GM12875 (cell line): ENCODE results near the gene SLC66A3.

Source experiments
- H3K4me3 ChIP-seq: one replicate; pipeline ENCODE4 v1.5.1; 2011; ENCODE audit warnings: low read depth, low read length, control low read depth
- TF ChIP-seq, protein P1 (sequence below): IDR thresholded peaks from 2 replicates; pipeline ENCODE4 v1.5.1; 2011; ENCODE audit warnings: low read depth, mild to moderate bottlenecking, control low read depth, inconsistent platforms, low read length, moderate library complexity, borderline replicate concordance; ENCODE audit not compliant: insufficient read depth

The SLC66A3 gene

DNA sequence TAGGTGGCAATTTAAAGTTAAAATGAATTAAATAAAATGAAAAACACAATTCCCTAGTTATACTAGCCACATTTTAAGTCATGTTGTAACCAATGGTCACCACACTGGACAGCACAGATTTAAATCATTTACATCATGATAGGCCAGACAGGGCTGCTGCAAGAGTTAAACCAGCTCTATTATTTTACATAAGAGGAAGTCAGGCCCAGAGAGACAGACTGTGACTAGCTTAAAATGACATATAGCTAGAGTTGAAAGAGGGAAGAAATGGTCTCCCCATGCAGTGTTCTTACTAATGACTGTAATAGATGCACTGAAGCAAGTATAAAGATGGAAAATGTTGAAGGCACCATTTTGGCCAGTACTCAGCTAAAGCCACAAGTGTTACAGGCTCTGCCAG, 69.6 kb downstream of the SLC66A3 start:
- TF ChIP-seq, protein P1, sequence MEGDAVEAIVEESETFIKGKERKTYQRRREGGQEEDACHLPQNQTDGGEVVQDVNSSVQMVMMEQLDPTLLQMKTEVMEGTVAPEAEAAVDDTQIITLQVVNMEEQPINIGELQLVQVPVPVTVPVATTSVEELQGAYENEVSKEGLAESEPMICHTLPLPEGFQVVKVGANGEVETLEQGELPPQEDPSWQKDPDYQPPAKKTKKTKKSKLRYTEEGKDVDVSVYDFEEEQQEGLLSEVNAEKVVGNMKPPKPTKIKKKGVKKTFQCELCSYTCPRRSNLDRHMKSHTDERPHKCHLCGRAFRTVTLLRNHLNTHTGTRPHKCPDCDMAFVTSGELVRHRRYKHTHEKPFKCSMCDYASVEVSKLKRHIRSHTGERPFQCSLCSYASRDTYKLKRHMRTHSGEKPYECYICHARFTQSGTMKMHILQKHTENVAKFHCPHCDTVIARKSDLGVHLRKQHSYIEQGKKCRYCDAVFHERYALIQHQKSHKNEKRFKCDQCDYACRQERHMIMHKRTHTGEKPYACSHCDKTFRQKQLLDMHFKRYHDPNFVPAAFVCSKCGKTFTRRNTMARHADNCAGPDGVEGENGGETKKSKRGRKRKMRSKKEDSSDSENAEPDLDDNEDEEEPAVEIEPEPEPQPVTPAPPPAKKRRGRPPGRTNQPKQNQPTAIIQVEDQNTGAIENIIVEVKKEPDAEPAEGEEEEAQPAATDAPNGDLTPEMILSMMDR: no peak
- no peak overlapping the region for H3K4me3 ChIP-seq

DNA sequence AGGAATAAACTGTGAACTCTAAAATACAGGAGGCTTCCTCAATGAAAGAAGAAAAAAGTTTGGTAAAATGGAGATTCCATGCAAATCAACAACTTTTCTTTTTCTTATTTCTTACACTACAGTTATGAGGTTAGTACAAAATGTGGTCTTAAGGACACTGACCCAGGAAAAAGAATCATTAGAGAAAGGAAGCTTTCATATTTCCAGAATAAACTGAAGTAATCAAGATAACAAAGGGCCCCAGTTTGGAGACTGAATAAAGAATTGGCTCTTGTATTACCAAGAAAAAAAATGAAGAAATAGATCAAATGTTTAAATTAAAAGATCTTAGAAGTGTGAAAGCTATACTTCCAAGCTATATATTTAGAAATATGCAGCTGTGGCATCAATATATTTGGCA, 72.3 kb downstream of the SLC66A3 start:
- no peak overlapping the region for H3K4me3 ChIP-seq

More for the DNA sequence above, 72.3 kb downstream of the SLC66A3 start:
- TF ChIP-seq, protein P1: no peak
